AG09309 (cell line): ENCODE data around the gene IQCE.

Experiments
- DNase-seq: peaks from one replicate; pipeline ENCODE4 v3.0.0-alpha.2; 2010; ENCODE audit warnings: low read depth
- H3K4me3 ChIP-seq: 2 replicates; pipeline ENCODE4 v1.5.1; 2011; ENCODE audit warnings: mild to moderate bottlenecking, low read depth, low read length, moderate library complexity; ENCODE audit not compliant: control insufficient read depth
- TF ChIP-seq, protein P1 (sequence below): IDR thresholded peaks from 2 replicates; pipeline ENCODE4 v1.5.1; 2011; ENCODE audit warnings: mild to moderate bottlenecking, low read depth, low read length, inconsistent platforms; ENCODE audit not compliant: insufficient read depth, control insufficient read depth; ENCODE audit errors: missing control alignments

The IQCE gene

DNA sequence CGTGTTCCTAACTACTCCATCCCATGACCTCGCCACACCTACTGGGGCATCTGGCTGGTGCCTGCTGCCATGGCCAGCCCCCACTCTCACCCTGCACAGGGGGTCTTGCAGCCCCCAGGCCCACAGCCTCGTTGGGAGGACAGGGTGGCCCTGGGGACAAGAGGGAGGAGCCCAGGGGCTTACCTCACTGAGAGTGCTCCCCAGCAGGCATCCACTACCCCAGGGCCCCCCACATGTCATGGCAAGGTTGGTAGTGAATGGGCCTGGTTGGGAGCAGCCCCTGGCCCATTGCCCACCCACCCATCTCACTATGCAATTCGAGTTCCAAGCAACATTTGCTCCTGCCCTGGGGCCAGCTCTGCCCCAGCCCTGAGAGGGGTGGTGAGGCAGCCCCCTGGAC lies 105.2 kb downstream of the IQCE start:
- no peak for DNase-seq
- TF ChIP-seq, protein P1, sequence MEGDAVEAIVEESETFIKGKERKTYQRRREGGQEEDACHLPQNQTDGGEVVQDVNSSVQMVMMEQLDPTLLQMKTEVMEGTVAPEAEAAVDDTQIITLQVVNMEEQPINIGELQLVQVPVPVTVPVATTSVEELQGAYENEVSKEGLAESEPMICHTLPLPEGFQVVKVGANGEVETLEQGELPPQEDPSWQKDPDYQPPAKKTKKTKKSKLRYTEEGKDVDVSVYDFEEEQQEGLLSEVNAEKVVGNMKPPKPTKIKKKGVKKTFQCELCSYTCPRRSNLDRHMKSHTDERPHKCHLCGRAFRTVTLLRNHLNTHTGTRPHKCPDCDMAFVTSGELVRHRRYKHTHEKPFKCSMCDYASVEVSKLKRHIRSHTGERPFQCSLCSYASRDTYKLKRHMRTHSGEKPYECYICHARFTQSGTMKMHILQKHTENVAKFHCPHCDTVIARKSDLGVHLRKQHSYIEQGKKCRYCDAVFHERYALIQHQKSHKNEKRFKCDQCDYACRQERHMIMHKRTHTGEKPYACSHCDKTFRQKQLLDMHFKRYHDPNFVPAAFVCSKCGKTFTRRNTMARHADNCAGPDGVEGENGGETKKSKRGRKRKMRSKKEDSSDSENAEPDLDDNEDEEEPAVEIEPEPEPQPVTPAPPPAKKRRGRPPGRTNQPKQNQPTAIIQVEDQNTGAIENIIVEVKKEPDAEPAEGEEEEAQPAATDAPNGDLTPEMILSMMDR, result no peak
- H3K4me3 ChIP-seq, result no peak overlapping the region
